MCF 10A (cell line): ENCODE data around the gene SSNA1. TPM values are rescaled to one million over a fixed set of nuclear protein-coding genes. Genes with fewer than 3 reads are reported as not detected.

Experiments used
- BruUV-seq: library from RNA; stranded (reverse); fragments of 400-500 nt; replicated peaks from 2 replicates; lab custom pipeline; 2021; lab: Mats Ljungman, UMichigan
- CTCF ChIA-PET: fragments of 300-600 bp; sonication (Branson Sonifier 250); formaldehyde crosslinking; extraction: SDS; loops from one replicate; lab custom pipeline; 2021; ENCODE audit warnings: antibody characterized with exemption, inconsistent platforms; lab: Yijun Ruan, JAX
- POLR2A ChIA-PET: fragments of 300-600, 350-650 bp; sonication (Branson Sonifier 250); formaldehyde crosslinking; extraction: SDS; loops from one replicate; lab custom pipeline; 2020; ENCODE audit warnings: antibody characterized with exemption, inconsistent platforms; lab: Yijun Ruan, JAX
- DNase-seq: peaks from one replicate; pipeline ENCODE4 v3.0.0-alpha.2; 2018; ENCODE audit not compliant: unreplicated experiment
- H3K27ac Mint-ChIP-seq: one replicate; pipeline ENCODE4 v1.8.0; 2022; ENCODE audit warnings: mild to moderate bottlenecking, low read depth, mixed read lengths; ENCODE audit not compliant: unreplicated experiment
- H3K27me3 Mint-ChIP-seq: one replicate; pipeline ENCODE4 v1.8.0; 2022; ENCODE audit warnings: mixed read lengths; ENCODE audit not compliant: insufficient read depth, unreplicated experiment
- H3K36me3 Mint-ChIP-seq: one replicate; pipeline ENCODE4 v1.8.0; 2022; ENCODE audit warnings: mild to moderate bottlenecking, moderate library complexity, mixed read lengths; ENCODE audit not compliant: insufficient read depth, unreplicated experiment
- H3K4me1 Mint-ChIP-seq: one replicate; pipeline ENCODE4 v1.8.0; 2022; ENCODE audit warnings: mixed read lengths; ENCODE audit not compliant: insufficient read depth, unreplicated experiment
- H3K4me3 Mint-ChIP-seq: one replicate; pipeline ENCODE4 v1.8.0; 2022; ENCODE audit warnings: mild to moderate bottlenecking, moderate library complexity, mixed read lengths; ENCODE audit not compliant: unreplicated experiment
- H3K9me3 Mint-ChIP-seq: one replicate; pipeline ENCODE4 v1.8.0; 2022; ENCODE audit warnings: mixed read lengths; ENCODE audit not compliant: unreplicated experiment
- intact Hi-C: fragments of 100-400 bp; cut with micrococcal nuclease; formaldehyde crosslinking; loops from 2 replicates; pipeline ENCODE4 v1.14.1; 2022
- total RNA-seq: library from RNA; stranded (reverse); gene quantifications from 2 replicates; pipeline ENCODE4 v1.2.3, GENCODE V29; 2022
- TF ChIP-seq, protein P1 (sequence below): fragments of 200-600 bp; IDR thresholded peaks from one replicate; pipeline ENCODE4 v1.8.0; 2022; ENCODE audit warnings: antibody characterized with exemption, mild to moderate bottlenecking; ENCODE audit not compliant: unreplicated experiment

Gene SSNA1
- total RNA-seq, 1 experiment from 2014 or later = 81.4 TPM

DNA sequence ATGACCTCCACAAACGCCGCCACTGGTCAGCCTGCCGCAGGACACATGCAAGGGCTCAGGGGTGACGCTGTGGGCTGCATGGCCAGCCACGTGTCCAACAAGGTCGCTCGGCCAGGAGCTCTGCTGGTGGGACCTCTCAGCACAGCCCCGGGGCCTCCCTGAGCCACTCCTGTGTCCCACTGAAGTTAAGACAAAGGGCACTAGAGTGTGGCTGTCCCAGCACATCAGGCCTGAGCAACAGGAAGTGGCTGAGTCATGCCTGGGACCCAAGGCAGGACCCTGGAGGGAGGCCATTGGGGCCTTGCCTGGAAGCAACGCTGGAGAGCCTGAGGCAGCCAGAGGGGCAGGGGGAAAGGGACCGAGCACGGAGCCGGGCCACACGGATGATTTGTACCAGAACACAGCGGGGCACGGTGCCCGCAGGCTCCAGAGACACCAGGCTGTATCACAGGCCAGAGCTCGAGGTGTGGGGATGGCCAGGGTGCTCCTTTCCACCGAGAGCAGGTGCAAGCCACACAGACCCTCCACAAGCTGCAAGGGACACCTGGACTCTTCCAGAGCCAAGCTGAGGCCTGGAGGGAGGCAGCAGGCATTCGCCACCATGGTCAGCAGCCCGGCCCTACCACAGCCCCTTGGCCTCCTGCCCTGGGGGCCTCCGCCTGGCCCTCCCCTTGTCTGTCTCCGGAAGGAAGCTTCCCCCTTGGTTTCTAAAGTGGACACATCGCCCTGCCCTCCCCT is 10.1 kb upstream of the SSNA1 start:
- Mint-ChIP-seq H3K27ac (no peak overlapping the region), H3K36me3 (peaks cover 22% of the 10 kb centered on the region), H3K4me3 (no peak overlapping the region), H3K27me3 (no peaks in the 10 kb centered on the region), H3K4me1 (no peaks in the 10 kb centered on the region), H3K9me3 (no peaks in the 10 kb centered on the region)
- ChIA-PET CTCF (interaction anchor here (0.6 kb wide), 3 partner anchors 13 to 1090 kb away, joined by 3 read pairs; no protein-coding TSS in a partner anchor), POLR2A (interaction anchor here (1.1 kb wide), 1 partner anchor 52 kb away, joined by 3 read pairs; no protein-coding TSS in a partner anchor)
- TF ChIP-seq, protein P1, sequence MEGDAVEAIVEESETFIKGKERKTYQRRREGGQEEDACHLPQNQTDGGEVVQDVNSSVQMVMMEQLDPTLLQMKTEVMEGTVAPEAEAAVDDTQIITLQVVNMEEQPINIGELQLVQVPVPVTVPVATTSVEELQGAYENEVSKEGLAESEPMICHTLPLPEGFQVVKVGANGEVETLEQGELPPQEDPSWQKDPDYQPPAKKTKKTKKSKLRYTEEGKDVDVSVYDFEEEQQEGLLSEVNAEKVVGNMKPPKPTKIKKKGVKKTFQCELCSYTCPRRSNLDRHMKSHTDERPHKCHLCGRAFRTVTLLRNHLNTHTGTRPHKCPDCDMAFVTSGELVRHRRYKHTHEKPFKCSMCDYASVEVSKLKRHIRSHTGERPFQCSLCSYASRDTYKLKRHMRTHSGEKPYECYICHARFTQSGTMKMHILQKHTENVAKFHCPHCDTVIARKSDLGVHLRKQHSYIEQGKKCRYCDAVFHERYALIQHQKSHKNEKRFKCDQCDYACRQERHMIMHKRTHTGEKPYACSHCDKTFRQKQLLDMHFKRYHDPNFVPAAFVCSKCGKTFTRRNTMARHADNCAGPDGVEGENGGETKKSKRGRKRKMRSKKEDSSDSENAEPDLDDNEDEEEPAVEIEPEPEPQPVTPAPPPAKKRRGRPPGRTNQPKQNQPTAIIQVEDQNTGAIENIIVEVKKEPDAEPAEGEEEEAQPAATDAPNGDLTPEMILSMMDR = no peak
- intact Hi-C loops = loop anchor here (10.0 kb wide), 1 partner anchor 46 kb away; the partner anchor contains the start of genes CYSRT1, RNF208 and RNF224
- no peak for DNase-seq
- BruUV-seq = no TSS peak

DNA sequence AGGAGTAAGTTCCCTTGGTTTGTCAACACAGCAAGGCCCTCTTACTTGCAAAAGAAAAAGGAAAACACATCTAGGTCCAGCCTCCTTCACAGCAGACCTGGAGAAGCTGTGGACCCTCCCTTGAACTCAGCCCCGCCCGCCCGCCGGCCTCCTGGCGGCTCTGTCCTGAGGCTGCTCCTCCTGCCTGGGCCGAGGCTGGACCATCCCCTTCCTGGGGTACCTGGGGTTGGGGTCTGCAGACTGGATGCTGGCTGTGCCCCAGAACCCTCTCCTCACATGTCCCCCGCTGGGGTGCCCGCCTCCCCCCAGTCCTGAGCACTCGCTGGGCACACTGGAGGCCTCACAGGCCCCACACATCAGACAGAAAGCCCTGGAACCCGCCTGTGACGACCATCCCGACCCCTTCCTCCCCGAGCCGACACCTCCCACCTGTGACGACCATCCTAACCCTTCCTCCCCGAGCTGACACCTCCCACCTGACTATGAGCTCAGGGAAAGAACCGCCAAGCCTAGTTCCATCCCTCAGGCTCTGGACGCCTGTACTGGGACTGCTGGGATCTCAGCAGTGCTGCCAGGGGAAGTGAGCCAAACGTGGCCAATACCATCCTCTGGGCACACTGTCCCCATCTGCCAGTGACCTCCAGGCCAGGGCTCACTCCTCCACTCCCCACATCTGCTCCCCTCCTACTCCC is 9.4 kb upstream of the SSNA1 start:
- intact Hi-C loops = loop anchor here (10.0 kb wide), 1 partner anchor 46 kb away; the partner anchor contains the start of genes CYSRT1, RNF208 and RNF224
- H3K27me3 Mint-ChIP-seq = no peaks in the 10 kb centered on the region
- no peak for DNase-seq
- no peaks in the 10 kb centered on the region for H3K9me3 Mint-ChIP-seq
- no peak overlapping the region for H3K4me3 Mint-ChIP-seq
- H3K27ac Mint-ChIP-seq = no peak overlapping the region
- POLR2A ChIA-PET = interaction anchor here (1.1 kb wide), 1 partner anchor 52 kb away, joined by 3 read pairs; no protein-coding TSS in a partner anchor
- H3K36me3 Mint-ChIP-seq = peaks cover 25% of the 10 kb centered on the region
- BruUV-seq = no TSS peak
- TF ChIP-seq, protein P1 = no peak
- H3K4me1 Mint-ChIP-seq = no peaks in the 10 kb centered on the region
- CTCF ChIA-PET = interaction anchor here (0.6 kb wide), 1 partner anchor 1090 kb away, joined by 3 read pairs; no protein-coding TSS in a partner anchor

DNA sequence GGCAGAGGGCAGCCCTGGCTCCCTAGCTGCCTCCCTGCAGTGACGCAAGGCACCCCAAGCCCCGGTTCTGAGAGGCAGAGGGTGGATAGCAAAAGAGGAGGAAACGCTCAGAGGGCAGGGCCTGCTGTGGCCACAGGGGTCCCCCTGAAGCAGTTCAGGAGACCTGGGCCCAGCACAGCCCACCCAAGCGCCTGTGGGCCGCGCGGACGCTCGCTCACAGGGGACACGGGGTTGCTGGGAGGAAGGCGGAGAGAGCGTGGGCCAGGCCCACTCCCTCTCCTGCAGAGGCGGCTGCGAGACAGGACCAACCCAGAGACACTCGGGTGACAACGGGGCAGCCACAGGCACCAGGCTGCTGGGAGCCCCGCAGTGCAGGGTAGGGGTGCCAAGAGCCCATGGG is 8.7 kb upstream of the SSNA1 start:
- POLR2A ChIA-PET = interaction anchor here (2.0 kb wide), 1 partner anchor 50 kb away, joined by 6 read pairs; no protein-coding TSS in a partner anchor

More for the DNA sequence above, 8.7 kb upstream of the SSNA1 start:
- no peak for DNase-seq
- Mint-ChIP-seq H3K27me3 (no peaks in the 10 kb centered on the region), H3K4me1 (no peaks in the 10 kb centered on the region), H3K36me3 (peaks cover 25% of the 10 kb centered on the region), H3K9me3 (no peaks in the 10 kb centered on the region), H3K27ac (no peak overlapping the region), H3K4me3 (no peak overlapping the region)
- BruUV-seq = no TSS peak
- TF ChIP-seq, protein P1 = no peak
- CTCF ChIA-PET = no interaction called here
- intact Hi-C loops = loop anchor here (10.0 kb wide), 1 partner anchor 45 kb away; the partner anchor contains the start of genes CYSRT1, RNF208 and RNF224
